HEK293T (cell line): Measurements from ENCODE around the gene PRCP.

ENCODE experiments used
- BHLHE40 ChIP-seq: fragments of 450-650 bp; IDR thresholded peaks from 2 replicates; pipeline ENCODE4 v1.6.1; 2016; ENCODE audit warnings: mild to moderate bottlenecking, moderate library complexity, borderline replicate concordance
- FOXA1 ChIP-seq: fragments of 450-650 bp; IDR thresholded peaks from 2 replicates; pipeline ENCODE4 v1.6.1; 2016; ENCODE audit warnings: mild to moderate bottlenecking
- FOXK2 ChIP-seq: fragments of 450-650 bp; IDR thresholded peaks from 2 replicates; pipeline ENCODE4 v1.6.1; 2016; ENCODE audit warnings: mild to moderate bottlenecking
- HDGF ChIP-seq: fragments of 450-650 bp; IDR thresholded peaks from 2 replicates; pipeline ENCODE4 v1.6.1; 2017; ENCODE audit warnings: antibody characterized with exemption, borderline replicate concordance
- LEF1 ChIP-seq: fragments of 450-650 bp; IDR thresholded peaks from 2 replicates; pipeline ENCODE4 v1.6.1; 2017; ENCODE audit warnings: mild to moderate bottlenecking, borderline replicate concordance
- PKNOX1 ChIP-seq: fragments of 450-650 bp; IDR thresholded peaks from 2 replicates; pipeline ENCODE4 v1.6.1; 2016
- SUZ12 ChIP-seq: fragments of 450-650 bp; IDR thresholded peaks from 2 replicates; pipeline ENCODE4 v1.6.1; 2016; ENCODE audit warnings: mild to moderate bottlenecking
- ZNF384 ChIP-seq: fragments of 450-650 bp; IDR thresholded peaks from 2 replicates; pipeline ENCODE4 v1.6.1; 2016

GRCh38 chr11:82796998-82797961 lies 103.0 kb downstream of the PRCP start:
- no peak for TF ChIP-seq FOXK2
- no peak for TF ChIP-seq BHLHE40
- no peak for TF ChIP-seq ZNF384
- TF ChIP-seq LEF1: no peak
- no peak for TF ChIP-seq HDGF
- no peak for TF ChIP-seq SUZ12
- no peak for TF ChIP-seq FOXA1
- no peak for TF ChIP-seq PKNOX1
